Measurements from ENCODE around the gene PLEKHG7.
A peak's percentile ranks its signal among the peaks of the same experiment; 100 is the strongest.
"Not testable (repeated sequence)": the region's sequence is repeated elsewhere in the genome, so short reads cannot be mapped to it uniquely, and the experiment has no call there.

PLEKHG7 gene

DNA sequence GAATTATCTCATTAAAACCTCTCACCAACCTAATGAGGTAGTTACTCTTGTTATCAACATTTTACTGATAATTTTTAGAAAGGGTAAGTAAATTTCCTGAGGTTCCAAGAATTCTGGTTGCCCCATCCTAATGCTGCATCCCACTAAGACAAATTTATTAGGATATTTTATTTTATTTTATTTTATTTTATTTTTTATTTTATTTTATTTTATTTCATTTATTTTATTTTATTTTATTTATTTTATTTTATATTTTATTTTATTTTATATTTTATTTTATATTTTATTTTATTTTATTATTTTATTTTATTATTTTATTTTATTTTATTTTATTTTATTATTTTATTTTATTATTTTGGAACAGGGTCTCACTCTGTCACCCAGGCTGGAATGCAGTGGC is 46.9 kb downstream of the PLEKHG7 start:
- not testable (repeated sequence) for DNase-seq (ENCODE audit: low read depth)

DNA sequence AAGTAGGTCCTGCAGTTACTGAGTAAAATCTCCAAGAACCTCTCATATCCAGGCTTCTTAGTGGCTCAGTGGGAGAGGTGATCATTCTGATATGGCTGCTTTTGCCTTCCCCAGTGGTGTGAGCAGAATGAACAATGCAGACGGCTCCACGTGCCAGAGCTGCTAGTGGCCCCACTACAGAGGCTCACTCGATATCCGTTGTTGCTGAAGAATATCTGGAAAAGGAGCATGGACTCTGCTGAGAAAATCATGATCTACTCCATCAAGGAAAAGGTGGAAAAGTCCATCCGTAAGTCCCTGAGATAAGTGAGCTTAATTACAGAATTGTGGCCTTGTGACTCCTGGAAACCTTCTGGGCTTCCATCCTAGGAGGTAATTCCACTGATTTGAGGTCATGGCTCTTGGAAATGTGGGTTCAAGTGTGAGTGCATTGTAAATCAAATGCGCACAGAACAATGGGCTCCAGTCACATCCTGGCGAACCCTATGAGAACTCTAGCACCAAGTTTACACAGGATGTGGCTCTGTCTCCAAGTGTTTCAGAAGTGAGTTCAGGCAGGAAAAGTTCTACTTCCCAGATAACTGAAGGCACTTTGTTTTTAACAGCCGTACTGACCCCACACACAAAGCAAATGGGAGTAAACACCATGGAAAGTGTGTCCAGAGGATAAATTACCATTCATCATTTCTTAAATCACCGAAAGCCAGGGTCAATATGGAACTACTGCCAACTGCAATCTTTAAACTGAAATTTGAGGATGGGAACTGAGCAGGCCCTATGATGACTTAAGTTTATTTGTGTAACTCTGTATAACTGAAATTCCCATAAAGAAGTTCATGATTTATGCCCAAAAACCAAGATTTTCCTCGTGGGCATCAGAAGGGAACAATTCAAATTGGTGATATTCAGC is 51.4 kb downstream of the PLEKHG7 start:
- DNase-seq (ENCODE audit: low read depth), result no peak

DNA sequence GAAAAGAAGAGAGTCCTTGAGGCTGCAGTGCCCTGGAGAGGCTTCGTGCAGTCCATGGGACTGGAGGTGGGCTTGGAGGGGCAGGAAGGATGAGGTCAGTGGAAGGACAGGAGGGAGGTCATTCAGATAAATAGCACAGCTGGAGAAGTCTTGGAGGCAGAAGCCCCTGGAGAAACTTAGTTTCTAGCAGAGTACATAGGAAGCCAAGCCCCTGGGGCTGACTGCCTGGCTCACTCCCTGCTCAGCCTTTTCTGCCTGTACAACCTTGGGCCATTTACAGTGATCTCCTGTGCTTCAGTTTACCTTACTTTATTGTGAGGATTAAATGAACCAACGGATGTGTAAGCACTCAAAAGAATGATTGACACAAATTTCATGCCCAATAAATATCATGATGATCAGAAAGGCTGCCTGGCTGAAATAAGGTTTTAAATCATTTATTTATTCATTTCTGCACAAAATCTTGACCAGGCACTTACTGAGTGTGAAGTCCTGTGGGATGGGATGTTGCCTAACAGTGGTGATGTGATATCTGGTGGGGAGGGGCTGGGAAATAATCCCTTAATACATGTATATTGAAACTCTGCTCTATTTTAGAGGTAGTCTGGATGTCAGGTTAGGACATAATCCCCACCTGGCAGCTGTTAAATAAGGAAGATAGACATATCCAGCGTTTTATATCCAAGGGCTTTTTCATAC is 54.3 kb downstream of the PLEKHG7 start:
- DNase-seq (ENCODE audit: low read depth), result no peak

DNA sequence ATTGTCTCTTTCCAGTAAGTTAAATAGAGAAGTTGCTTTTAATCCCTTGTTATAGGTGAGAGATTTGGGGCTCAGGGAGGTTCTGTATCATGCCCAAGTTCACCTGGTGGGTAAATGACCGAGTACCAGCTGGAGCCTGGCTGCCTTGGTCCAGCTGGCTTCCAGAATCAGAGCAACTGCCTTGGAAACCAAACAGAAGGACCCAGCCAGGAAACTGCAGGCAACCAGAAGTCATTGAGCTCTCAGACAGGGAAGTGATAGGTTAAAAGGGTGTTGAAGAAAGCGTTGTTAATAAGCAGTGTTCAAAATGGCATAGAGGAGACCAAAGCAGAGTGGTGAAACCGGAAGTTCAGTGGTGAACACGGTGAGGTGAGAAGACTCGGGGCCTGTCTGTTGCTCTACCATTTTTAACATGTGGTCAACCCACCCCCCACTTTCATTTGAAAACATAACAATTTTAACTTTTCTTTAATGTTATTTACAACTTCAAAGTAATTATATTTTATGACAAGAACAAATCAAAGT is 54.9 kb downstream of the PLEKHG7 start:
- no peak for DNase-seq (ENCODE audit: low read depth)

DNA sequence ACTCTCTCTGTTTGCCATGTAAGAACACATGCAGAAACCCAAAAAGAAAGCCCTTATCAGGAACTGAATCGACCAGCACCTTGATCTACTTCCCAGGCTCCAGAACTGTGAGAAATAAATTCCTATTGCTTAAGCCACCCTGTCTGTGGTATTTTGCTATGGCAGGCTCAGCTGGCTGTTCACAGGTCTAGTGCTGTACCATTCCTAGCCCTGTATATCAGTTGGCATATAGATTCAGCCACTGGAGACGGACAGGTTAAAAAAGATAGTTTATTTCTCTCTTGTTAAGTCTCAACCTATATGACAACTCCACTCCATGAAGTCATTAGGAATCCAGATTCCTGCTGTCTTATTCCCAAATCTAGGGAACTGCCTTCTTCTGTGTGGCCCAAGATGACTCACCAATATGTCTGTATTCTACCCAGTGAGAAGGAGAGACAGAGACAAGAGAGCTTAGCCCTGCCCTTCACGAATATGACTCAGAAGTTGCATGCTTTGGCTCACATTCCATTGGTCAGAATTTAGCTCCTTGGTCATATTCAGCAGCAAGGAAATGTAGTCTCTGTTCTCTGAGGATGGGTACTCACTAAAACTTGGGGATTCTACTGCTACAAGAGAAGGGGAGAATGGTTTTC is 57.0 kb downstream of the PLEKHG7 start:
- peak; percentile 85 for DNase-seq (ENCODE audit: low read depth)

DNA sequence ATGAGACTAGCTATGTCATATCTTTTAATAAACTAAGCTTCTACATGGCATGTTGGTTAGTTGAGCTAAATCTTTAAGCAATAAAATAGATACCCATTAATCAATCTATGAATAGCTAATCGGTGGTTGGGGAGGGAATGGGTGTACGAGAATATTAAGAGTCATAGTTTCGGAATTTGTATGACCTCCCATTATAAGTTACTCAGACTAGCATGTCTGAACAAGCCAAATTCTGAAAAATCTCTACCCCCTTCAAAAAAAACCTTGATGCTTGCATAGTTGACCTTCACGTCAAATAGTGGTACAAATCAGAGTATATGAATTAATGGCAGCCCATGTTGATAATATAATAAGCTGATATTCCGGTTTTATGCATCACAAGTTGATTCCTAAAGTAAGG is 60.0 kb downstream of the PLEKHG7 start:
- DNase-seq (ENCODE audit: low read depth), result no peak

DNA sequence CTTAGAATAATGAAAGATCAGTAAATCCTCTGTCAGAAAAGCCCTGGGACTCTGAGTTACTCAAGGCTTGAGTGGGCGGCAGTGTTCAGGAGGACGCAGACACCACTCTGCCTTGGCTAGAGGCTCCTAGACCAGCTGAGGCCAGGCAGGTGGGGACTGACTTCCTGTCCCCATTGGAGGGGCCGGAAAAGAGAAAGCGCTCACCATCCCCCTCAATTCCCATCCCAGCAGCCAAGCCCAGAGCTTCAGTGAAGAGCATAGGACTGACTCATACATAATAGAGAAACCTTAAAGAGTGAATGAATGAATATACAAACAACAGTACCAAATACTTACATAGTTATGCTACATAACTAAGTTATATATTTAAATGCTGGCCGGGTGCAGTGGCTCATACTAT is 62.0 kb downstream of the PLEKHG7 start:
- DNase-seq (ENCODE audit: low read depth), result no peak

DNA sequence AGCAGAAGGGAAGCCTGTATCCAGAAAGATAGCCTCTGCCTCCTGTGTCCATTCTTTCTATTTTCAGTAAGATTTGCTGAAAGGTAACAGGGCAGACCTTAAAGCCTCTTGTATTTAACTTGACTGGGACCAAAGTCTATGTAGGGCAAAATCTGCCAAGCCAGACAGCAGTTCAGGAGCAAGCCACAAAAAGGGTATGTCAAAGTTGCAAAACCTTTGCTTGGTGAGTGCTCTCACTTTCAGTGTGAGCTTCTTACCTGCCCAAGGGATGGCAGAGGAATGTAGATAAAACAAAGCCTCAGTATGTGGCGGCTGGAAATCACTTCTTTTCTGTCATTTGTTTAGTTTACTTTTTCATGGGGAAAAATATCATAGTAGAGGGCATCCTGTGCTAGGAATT is 63.1 kb downstream of the PLEKHG7 start:
- DNase-seq (ENCODE audit: low read depth), result no peak

DNA sequence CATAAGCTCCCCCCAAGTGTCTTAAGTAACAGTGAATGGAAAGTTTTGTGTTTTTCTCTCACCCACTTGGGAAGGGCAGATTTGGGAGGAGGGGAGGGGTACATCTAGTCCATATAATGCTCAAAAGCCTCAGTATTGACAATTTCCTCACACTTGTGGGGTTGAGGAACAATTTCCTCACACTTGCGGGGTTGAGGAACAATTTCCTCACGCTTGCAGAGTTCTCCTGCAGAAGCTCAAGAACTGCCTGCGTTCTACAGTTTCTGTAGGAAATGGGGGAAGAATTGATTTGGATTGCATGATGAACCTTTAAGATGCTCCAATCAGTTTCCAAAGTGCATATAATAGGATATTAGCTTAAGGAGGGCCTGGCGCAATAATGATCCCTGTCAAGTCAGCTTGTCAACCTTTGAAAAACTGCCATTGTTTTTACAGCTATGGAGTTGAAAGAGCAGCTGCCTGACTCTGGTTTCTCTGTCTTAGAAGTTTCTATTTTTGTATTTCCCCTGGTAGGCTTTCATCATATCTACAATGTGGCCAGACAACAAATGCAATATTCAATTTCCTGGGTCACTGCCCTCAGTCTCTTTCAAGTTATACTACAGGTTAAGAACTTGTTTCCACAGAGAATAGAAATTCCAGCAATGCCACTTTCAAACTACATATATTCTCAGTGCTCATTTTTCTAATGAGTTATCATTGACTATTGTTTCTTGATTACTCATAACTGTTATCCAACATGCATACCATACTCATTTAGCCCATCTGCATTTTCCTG is 66.5 kb downstream of the PLEKHG7 start:
- no peak for DNase-seq (ENCODE audit: low read depth)

DNA sequence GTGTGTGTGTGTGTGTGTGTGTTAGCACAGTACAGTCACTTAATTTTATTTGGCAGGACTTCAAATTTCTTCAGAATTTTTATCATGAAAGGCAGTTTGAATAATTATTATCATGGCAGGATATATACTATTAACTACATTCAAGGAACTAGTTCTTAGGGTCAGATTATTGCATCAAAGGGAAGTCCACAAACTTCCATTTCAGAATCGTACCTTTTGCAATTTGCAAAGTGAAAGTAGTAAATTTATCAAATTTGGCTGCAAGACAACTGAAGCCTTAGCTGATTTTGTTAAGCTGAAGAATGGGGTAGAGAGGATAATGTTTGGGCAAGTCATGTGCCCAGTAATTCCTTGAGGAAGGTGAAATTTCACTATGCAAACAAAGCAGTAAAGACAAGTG is 68.2 kb downstream of the PLEKHG7 start:
- DNase-seq (ENCODE audit: low read depth), result no peak

DNA sequence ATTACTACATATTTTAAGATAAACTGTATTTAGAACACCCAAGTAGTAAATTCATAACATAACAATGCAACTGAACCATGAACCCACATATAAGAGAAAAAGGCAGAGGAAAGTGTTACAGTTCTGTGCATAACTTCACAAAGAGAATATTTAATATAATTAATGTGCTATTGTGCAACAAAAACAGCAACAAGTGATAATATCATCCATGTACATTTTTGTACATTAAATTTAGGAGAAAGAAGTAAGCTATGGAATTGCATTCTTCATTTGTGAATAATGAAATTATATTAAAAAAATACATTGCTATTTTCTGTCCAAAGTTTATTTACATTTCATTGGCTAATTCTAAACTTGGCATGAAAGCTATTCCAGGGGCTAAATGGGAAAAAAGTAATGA is 72.6 kb downstream of the PLEKHG7 start:
- no peak for DNase-seq (ENCODE audit: low read depth)

DNA sequence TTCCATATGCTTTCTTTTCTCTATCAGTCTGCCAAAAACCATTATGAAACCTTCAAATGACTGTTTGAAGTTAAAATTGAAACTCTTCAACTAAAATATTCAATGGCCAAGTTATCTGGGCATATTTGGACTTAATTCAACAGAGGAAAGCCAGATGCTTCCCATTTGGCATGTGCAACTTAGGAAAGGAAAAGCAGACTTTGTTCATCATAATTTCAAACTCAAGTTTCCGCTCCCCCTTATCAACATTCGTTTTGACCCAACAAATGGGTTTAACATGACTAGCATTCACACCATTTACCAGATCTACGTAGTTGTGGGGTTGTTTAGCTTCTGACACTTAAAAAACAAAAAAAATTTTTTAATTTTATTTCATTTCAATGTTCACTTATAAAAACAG is 75.7 kb downstream of the PLEKHG7 start:
- no peak for DNase-seq (ENCODE audit: low read depth)

DNA sequence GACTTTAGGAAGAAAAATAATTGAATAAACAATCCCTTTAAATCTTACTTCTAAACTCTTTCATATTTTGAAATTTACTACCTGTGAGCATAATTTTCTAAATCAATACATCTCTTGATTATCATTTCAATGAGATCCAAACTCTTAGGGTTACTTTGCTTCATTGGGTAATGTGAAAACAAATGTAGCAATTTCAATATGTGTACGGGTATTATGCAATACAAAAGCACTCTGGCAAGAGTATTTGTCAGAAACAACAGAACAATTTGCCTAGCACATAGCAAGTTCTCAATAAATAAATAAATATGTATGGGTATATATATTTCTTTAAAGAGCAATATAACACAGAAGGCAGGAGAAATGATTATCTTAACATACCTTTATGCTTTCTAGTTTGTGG is 77.1 kb downstream of the PLEKHG7 start:
- DNase-seq (ENCODE audit: low read depth), result no peak

DNA sequence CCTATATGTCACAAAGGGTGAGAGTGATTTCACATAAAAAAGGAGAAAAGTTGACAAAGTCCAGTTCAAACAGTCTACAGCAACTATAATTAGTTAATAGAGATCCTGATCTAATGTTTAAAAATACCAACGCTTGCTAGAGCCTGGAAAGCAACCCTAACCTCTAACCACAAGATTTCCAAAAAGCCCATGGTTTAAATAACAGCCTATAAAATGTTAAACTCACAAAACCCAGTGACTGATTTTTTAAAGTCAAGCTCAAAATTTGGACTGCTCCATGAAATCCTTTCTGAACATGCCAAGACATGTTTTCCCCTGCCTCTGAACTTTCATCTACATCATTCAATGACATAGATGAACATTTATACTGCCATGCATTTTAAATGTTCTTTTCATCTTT is 81.6 kb downstream of the PLEKHG7 start:
- DNase-seq (ENCODE audit: low read depth), result no peak

DNA sequence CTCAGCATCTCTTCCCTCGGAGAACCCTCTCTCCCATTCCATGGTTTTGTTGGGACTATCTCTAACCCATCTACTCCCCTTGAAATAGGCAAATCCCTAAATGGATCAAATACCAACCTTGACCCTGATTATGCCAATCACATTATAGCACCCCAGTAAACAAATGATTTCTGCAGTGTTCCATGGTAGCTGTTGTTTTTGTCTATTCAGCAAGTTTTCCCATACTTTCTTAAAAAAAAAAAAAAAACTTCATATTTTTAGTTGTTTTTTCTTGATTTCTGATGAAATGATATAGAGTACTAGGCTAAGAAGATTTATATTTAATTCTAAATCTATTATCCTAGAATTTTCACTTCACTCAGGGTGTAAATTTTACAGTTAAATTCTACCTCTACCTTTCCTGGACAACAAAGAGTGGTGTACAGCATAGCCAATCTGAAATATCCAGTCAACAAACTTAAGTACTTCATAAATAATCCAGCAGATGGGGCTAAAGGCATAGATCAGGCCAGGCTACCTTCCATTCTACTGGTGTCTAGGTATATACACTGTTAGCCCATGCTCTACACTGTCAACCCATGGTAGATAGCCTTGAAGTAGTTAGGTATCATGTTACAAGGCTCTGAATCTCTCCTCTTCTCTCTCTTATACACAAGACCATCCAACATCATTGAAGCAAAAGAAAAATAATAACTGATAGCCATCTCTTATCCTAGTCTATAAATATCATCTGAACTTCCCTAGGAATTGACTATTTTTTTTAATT is 82.2 kb downstream of the PLEKHG7 start:
- DNase-seq (ENCODE audit: low read depth), result peak; percentile 42

DNA sequence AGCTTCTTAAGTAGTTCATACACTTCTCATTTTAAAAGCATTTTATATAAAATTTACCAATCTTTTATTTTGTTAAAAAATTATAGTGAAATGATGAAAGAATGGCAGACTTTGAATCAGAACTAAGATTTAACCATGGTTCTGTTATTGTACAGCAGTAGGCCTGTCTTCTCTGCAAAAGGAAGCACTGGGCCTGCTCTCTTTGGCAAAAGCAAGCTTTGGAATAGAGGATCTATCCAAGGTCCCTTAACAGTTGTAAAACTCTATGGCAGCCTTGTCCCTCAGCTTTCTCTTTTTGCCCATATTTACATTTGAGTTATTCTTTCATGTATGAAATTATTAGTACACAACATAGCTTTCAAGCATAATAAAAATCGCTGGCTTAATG is 82.8 kb downstream of the PLEKHG7 start:
- no peak for DNase-seq (ENCODE audit: low read depth)

DNA sequence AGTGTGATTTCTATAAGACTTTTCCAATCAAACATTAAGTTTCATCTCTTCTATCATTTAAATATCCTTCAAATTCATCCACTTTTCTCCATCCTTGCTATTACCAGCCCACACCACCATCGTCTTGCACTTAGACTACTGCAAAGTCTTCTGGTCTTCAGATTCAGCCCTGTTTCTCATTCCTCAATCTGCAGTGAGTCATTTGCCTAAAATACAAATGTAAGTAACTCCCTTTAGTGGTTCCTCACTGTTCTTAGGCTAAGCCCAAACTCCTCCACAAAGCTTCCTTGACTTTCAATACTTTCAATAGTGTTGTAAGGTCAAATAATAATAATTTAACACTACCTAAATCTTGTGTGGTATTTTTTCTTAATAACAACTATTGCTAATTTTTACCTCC is 83.3 kb downstream of the PLEKHG7 start:
- DNase-seq (ENCODE audit: low read depth), result no peak

DNA sequence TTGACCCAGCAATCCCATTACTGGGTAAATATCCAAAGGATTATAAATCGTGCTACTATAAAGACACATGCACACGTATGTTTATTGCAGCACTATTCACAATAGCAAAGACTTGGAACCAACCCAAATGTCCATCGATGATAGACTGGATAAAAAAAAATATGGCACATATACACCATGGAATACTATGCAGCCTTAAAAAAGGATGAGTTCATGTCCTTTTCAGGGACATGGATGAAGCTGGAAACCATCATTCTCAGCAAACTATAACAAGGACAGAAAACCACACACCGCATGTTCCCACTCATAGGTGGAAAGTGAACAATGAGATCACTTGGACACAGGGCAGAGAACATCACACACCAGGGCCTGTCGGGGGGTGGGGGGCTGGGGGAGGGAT is 91.6 kb downstream of the PLEKHG7 start:
- not testable (repeated sequence) for DNase-seq (ENCODE audit: low read depth)

DNA sequence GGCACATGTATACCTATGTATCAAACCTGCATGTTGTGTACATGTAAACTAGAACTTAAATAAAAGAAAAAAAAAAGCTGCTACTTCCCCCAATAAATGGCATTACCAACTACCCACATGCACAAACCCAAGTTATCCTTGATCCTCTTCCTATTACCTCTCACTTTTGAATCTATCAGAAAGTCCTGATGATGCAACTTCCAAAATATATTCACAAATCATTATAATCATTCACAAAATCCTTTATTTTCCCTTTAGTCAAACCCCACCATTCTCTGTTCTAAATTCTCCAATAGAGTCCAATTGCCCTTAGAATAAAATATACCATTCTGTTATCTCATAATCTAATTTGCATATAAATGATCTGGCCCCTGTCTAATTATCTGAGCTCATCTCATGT is 92.0 kb downstream of the PLEKHG7 start:
- no peak for DNase-seq (ENCODE audit: low read depth)

DNA sequence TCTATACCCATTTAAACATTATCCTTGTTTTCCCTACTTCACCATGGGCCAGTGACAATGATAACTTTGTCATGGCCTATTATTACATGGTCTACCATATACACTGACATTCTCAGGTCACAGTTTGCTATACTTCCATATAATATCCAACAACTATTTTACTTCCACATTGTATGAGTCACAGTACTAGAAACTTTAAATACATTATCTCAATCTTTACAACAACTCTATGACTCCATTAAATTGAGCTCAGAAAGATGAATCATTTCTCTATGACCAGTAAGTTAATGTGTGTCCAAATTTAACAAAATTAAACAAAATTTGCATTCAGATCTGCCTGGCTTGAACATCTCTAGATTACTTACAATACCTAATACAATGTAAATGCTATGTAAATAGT is 93.9 kb downstream of the PLEKHG7 start:
- DNase-seq (ENCODE audit: low read depth), result no peak

DNA sequence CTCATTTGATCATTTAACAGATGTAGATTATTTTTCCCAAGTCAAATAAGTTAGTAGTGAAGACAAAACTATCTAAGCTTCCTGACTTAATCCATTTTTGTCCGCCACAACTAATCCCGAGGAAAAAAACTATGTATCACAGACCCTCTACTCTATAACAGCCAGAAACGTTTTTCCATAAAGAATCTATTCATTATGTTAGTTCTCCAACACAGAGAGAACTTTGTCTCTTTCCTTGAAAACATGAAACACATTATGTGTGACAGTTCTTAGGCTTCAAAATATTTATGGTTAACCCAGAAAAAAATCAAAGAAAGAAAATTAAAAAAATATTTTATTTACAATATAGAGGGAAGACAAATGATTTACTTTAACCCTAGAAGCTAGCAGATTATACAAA is 100.1 kb downstream of the PLEKHG7 start:
- DNase-seq (ENCODE audit: low read depth), result no peak

All from HS-27A (cell line).